ENCODE measurements around the gene KBTBD12.

The KBTBD12 gene

GRCh38 chr3:127894481-127894880 is 20.6 kb upstream of the KBTBD12 start:
- H3K4ac ChIP-seq (ENCODE audit: low read depth, low read length), result no peak overlapping the region
- no peak overlapping the region for H3K4me2 ChIP-seq (ENCODE audit: low read length)
- no peak overlapping the region for H3K4me3 ChIP-seq (ENCODE audit: low read length)
- no peak overlapping the region for H3K56ac ChIP-seq (ENCODE audit: low read length)
- no peak overlapping the region for H3K9ac ChIP-seq (ENCODE audit: low read length)
- WGBS (ENCODE audit: extremely low coverage, insufficient coverage, low lambda C conversion rate), result no CpG with 5 or more reads among the region's 3 CpGs
- no peaks in the 10 kb centered on the region for H3K27me3 ChIP-seq (ENCODE audit: insufficient read depth, low read length, poor library complexity)
- no peak overlapping the region for H2AK5ac ChIP-seq (ENCODE audit: low read length)
- H2BK15ac ChIP-seq (replicated peaks; ENCODE audit: low read depth), result no peak overlapping the region
- H3K4me1 ChIP-seq (ENCODE audit: control insufficient read depth, low read depth, low read length), result no peaks in the 10 kb centered on the region
- H3K23ac ChIP-seq (ENCODE audit: low read length), result no peak overlapping the region
- H4K5ac ChIP-seq (ENCODE audit: low read length), result no peak overlapping the region
- H4K8ac ChIP-seq (ENCODE audit: low read depth, low read length), result no peak overlapping the region
- H3K27ac ChIP-seq (ENCODE audit: low read depth, low read length), result no peak overlapping the region
- no peaks in the 10 kb centered on the region for H3K36me3 ChIP-seq (ENCODE audit: control insufficient read depth, insufficient read depth, low read length)
- no peaks in the 10 kb centered on the region for H3K79me2 ChIP-seq (ENCODE audit: control insufficient read depth, insufficient read depth, low read length)
- H2BK5ac ChIP-seq (ENCODE audit: low read length), result no peak overlapping the region
- no peak overlapping the region for H2BK120ac ChIP-seq (ENCODE audit: low read depth, low read length)
- H3K18ac ChIP-seq (ENCODE audit: low read length), result no peak overlapping the region
- H3K79me1 ChIP-seq (ENCODE audit: low read length), result no peaks in the 10 kb centered on the region
- DNase-seq, result no peak

GRCh38 chr3:127899200-127899599 is 15.8 kb upstream of the KBTBD12 start:
- Histone ChIP-seq H3K4me2 (ENCODE audit: low read length) (no peak overlapping the region), H3K56ac (ENCODE audit: low read length) (no peak overlapping the region), H3K9ac (ENCODE audit: low read length) (no peak overlapping the region), H3K36me3 (ENCODE audit: control insufficient read depth, insufficient read depth, low read length) (no peaks in the 10 kb centered on the region), H3K4me1 (ENCODE audit: control insufficient read depth, low read depth, low read length) (no peaks in the 10 kb centered on the region), H3K23ac (ENCODE audit: low read length) (no peak overlapping the region), H3K4me3 (ENCODE audit: low read length) (no peak overlapping the region), H3K27me3 (ENCODE audit: insufficient read depth, low read length, poor library complexity) (no peaks in the 10 kb centered on the region), H3K27ac (ENCODE audit: low read depth, low read length) (no peak overlapping the region), H2AK5ac (ENCODE audit: low read length) (no peak overlapping the region), H2BK120ac (ENCODE audit: low read depth, low read length) (no peak overlapping the region), H4K8ac (ENCODE audit: low read depth, low read length) (no peak overlapping the region), H4K5ac (ENCODE audit: low read length) (no peak overlapping the region), H3K4ac (ENCODE audit: low read depth, low read length) (no peak overlapping the region), H3K18ac (ENCODE audit: low read length) (no peak overlapping the region), H3K79me2 (ENCODE audit: control insufficient read depth, insufficient read depth, low read length) (no peaks in the 10 kb centered on the region), H3K79me1 (ENCODE audit: low read length) (no peaks in the 10 kb centered on the region), H2BK5ac (ENCODE audit: low read length) (no peak overlapping the region), H2BK15ac (replicated peaks; ENCODE audit: low read depth) (no peak overlapping the region)
- peak; percentile 16 for DNase-seq
- no CpG with 5 or more reads among the region's 6 CpGs for WGBS (ENCODE audit: extremely low coverage, insufficient coverage, low lambda C conversion rate)

GRCh38 chr3:127899766-127900165 is 15.3 kb upstream of the KBTBD12 start:
- Histone ChIP-seq H2BK15ac (replicated peaks; ENCODE audit: low read depth) (no peak overlapping the region), H3K4me2 (ENCODE audit: low read length) (no peak overlapping the region), H2BK5ac (ENCODE audit: low read length) (no peak overlapping the region), H3K27ac (ENCODE audit: low read depth, low read length) (no peak overlapping the region), H3K9ac (ENCODE audit: low read length) (no peak overlapping the region), H3K79me2 (ENCODE audit: control insufficient read depth, insufficient read depth, low read length) (no peaks in the 10 kb centered on the region), H3K36me3 (ENCODE audit: control insufficient read depth, insufficient read depth, low read length) (no peaks in the 10 kb centered on the region), H4K5ac (ENCODE audit: low read length) (no peak overlapping the region), H3K27me3 (ENCODE audit: insufficient read depth, low read length, poor library complexity) (no peaks in the 10 kb centered on the region), H3K56ac (ENCODE audit: low read length) (no peak overlapping the region), H3K4ac (ENCODE audit: low read depth, low read length) (no peak overlapping the region), H3K23ac (ENCODE audit: low read length) (no peak overlapping the region), H3K18ac (ENCODE audit: low read length) (no peak overlapping the region), H3K79me1 (ENCODE audit: low read length) (no peaks in the 10 kb centered on the region), H4K8ac (ENCODE audit: low read depth, low read length) (no peak overlapping the region), H3K4me1 (ENCODE audit: control insufficient read depth, low read depth, low read length) (no peaks in the 10 kb centered on the region), H2AK5ac (ENCODE audit: low read length) (no peak overlapping the region), H3K4me3 (ENCODE audit: low read length) (no peak overlapping the region), H2BK120ac (ENCODE audit: low read depth, low read length) (no peak overlapping the region)
- WGBS (ENCODE audit: extremely low coverage, insufficient coverage, low lambda C conversion rate), result no CpG with 5 or more reads among the region's 3 CpGs
- DNase-seq, result no peak

- Histone ChIP-seq H2AK5ac (ENCODE audit: low read length) (no peak overlapping the region), H2BK15ac (replicated peaks; ENCODE audit: low read depth) (no peak overlapping the region), H3K4me1 (ENCODE audit: control insufficient read depth, low read depth, low read length) (no peaks in the 10 kb centered on the region), H3K4me3 (ENCODE audit: low read length) (no peak overlapping the region), H3K9ac (ENCODE audit: low read length) (no peak overlapping the region), H2BK5ac (ENCODE audit: low read length) (no peak overlapping the region), H3K79me2 (ENCODE audit: control insufficient read depth, insufficient read depth, low read length) (no peaks in the 10 kb centered on the region), H2BK120ac (ENCODE audit: low read depth, low read length) (no peak overlapping the region), H3K56ac (ENCODE audit: low read length) (no peak overlapping the region), H3K18ac (ENCODE audit: low read length) (no peak overlapping the region), H3K27me3 (ENCODE audit: insufficient read depth, low read length, poor library complexity) (no peaks in the 10 kb centered on the region), H4K5ac (ENCODE audit: low read length) (no peak overlapping the region), H3K4me2 (ENCODE audit: low read length) (no peak overlapping the region), H3K79me1 (ENCODE audit: low read length) (no peaks in the 10 kb centered on the region), H3K23ac (ENCODE audit: low read length) (no peak overlapping the region), H3K36me3 (ENCODE audit: control insufficient read depth, insufficient read depth, low read length) (no peaks in the 10 kb centered on the region), H4K8ac (ENCODE audit: low read depth, low read length) (no peak overlapping the region), H3K4ac (ENCODE audit: low read depth, low read length) (no peak overlapping the region), H3K27ac (ENCODE audit: low read depth, low read length) (no peak overlapping the region)
- DNase-seq, result no peak
- no CpG with 5 or more reads among the region's 5 CpGs for WGBS (ENCODE audit: extremely low coverage, insufficient coverage, low lambda C conversion rate)
Measured at GRCh38 chr3:127900536-127900935, 14.5 kb upstream of the KBTBD12 start.

GRCh38 chr3:127902486-127902885 is 12.5 kb upstream of the KBTBD12 start:
- no peak overlapping the region for H3K4ac ChIP-seq (ENCODE audit: low read depth, low read length)
- H3K4me1 ChIP-seq (ENCODE audit: control insufficient read depth, low read depth, low read length), result no peaks in the 10 kb centered on the region
- H3K27ac ChIP-seq (ENCODE audit: low read depth, low read length), result no peak overlapping the region
- no peak overlapping the region for H3K4me2 ChIP-seq (ENCODE audit: low read length)
- no peaks in the 10 kb centered on the region for H3K79me1 ChIP-seq (ENCODE audit: low read length)
- H3K4me3 ChIP-seq (ENCODE audit: low read length), result no peak overlapping the region
- H3K56ac ChIP-seq (ENCODE audit: low read length), result no peak overlapping the region
- H4K5ac ChIP-seq (ENCODE audit: low read length), result no peak overlapping the region
- H2BK15ac ChIP-seq (replicated peaks; ENCODE audit: low read depth), result no peak overlapping the region
- H4K8ac ChIP-seq (ENCODE audit: low read depth, low read length), result no peak overlapping the region
- WGBS (ENCODE audit: extremely low coverage, insufficient coverage, low lambda C conversion rate), result no CpG with 5 or more reads among the region's 6 CpGs
- H3K18ac ChIP-seq (ENCODE audit: low read length), result no peak overlapping the region
- no peak overlapping the region for H2AK5ac ChIP-seq (ENCODE audit: low read length)
- peak; percentile 14 for DNase-seq
- H3K9ac ChIP-seq (ENCODE audit: low read length), result no peak overlapping the region
- no peak overlapping the region for H2BK120ac ChIP-seq (ENCODE audit: low read depth, low read length)
- no peaks in the 10 kb centered on the region for H3K27me3 ChIP-seq (ENCODE audit: insufficient read depth, low read length, poor library complexity)
- no peaks in the 10 kb centered on the region for H3K36me3 ChIP-seq (ENCODE audit: control insufficient read depth, insufficient read depth, low read length)
- no peaks in the 10 kb centered on the region for H3K79me2 ChIP-seq (ENCODE audit: control insufficient read depth, insufficient read depth, low read length)
- no peak overlapping the region for H2BK5ac ChIP-seq (ENCODE audit: low read length)
- H3K23ac ChIP-seq (ENCODE audit: low read length), result no peak overlapping the region

GRCh38 chr3:127903611-127904375 is 11.2 kb upstream of the KBTBD12 start:
- no peak overlapping the region for H2BK15ac ChIP-seq (replicated peaks; ENCODE audit: low read depth)
- H2BK5ac ChIP-seq (ENCODE audit: low read length), result no peak overlapping the region
- H2AK5ac ChIP-seq (ENCODE audit: low read length), result no peak overlapping the region
- H3K27me3 ChIP-seq (ENCODE audit: insufficient read depth, low read length, poor library complexity), result no peaks in the 10 kb centered on the region
- H4K5ac ChIP-seq (ENCODE audit: low read length), result no peak overlapping the region
- no peak for DNase-seq
- H3K23ac ChIP-seq (ENCODE audit: low read length), result no peak overlapping the region
- no peak overlapping the region for H3K27ac ChIP-seq (ENCODE audit: low read depth, low read length)
- no peaks in the 10 kb centered on the region for H3K79me2 ChIP-seq (ENCODE audit: control insufficient read depth, insufficient read depth, low read length)
- no peak overlapping the region for H2BK120ac ChIP-seq (ENCODE audit: low read depth, low read length)
- no peak overlapping the region for H3K56ac ChIP-seq (ENCODE audit: low read length)
- H3K18ac ChIP-seq (ENCODE audit: low read length), result no peak overlapping the region
- no peaks in the 10 kb centered on the region for H3K79me1 ChIP-seq (ENCODE audit: low read length)
- H3K4me2 ChIP-seq (ENCODE audit: low read length), result no peak overlapping the region
- no peak overlapping the region for H3K9ac ChIP-seq (ENCODE audit: low read length)
- no peak overlapping the region for H4K8ac ChIP-seq (ENCODE audit: low read depth, low read length)
- no peaks in the 10 kb centered on the region for H3K36me3 ChIP-seq (ENCODE audit: control insufficient read depth, insufficient read depth, low read length)
- H3K4me3 ChIP-seq (ENCODE audit: low read length), result no peak overlapping the region
- no peaks in the 10 kb centered on the region for H3K4me1 ChIP-seq (ENCODE audit: control insufficient read depth, low read depth, low read length)
- no CpG with 5 or more reads among the region's 6 CpGs for WGBS (ENCODE audit: extremely low coverage, insufficient coverage, low lambda C conversion rate)
- no peak overlapping the region for H3K4ac ChIP-seq (ENCODE audit: low read depth, low read length)

Measured in mesendoderm (in vitro differentiated cells).